Mammary epithelial cell (primary cell): ENCODE results near the gene ZNHIT2.

Experiments
- CTCF ChIP-seq, 2 donors: IDR thresholded peaks in 1 of 2; conservative IDR thresholded peaks in 1 of 2; 2 replicates each; pipeline ENCODE4 v1.5.1; 2011 to 2012; ENCODE audit warnings: inconsistent platforms in 2 of 2, low read length in 2 of 2, mild to moderate bottlenecking in 2 of 2, control low read depth in 1 of 2, low read depth in 1 of 2; ENCODE audit not compliant: insufficient read depth in 1 of 2; ENCODE audit errors: extremely low read depth in 1 of 2
- EZH2 ChIP-seq: IDR thresholded peaks from 2 replicates; pipeline ENCODE4 v1.6.1; 2012; ENCODE audit warnings: low read length, inconsistent platforms, borderline replicate concordance

DNA sequence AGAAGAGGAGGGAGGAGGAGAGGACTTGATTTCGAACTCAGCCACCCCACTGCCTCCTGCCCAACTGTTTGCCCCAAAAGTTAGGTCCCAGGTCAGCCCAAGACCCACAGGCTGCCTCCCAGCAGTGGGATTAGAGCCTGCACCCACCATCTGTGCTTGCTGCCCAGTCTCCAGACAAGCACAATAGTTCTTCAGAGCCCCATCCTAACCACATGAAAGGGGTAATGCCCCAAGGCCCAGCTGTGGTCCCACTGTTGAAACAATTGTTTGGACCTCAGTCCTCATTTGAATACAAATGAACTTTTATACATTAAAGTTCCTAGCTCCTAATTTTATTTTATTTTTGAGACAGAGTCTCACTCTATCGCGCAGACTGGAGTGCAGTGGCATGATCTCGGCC lies 26.9 kb downstream of the ZNHIT2 start:
- TF ChIP-seq CTCF (conservative IDR thresholded peaks at IDR 0.05 in 1 of 2, IDR thresholded peaks at IDR 0.05 in 1 of 2; ENCODE audit: extremely low read depth in 1 of 2, insufficient read depth in 1 of 2, low read depth in 1 of 2, low read length in 2 of 2) (no peak), EZH2 (no peak)
